Effector memory CD8-positive, alpha-beta T cell (primary cell): ENCODE data around the gene ADAMTS13.
"Not testable (repeated sequence)": the region's sequence is repeated elsewhere in the genome, so short reads cannot be mapped to it uniquely, and the experiment has no call there.

Experiments used
- ATAC-seq: fragments of 150-1000 bp; cut with Tn5 transposase; replicated peaks from 2 replicates; pipeline ENCODE4 v1.10.0; 2021; ENCODE audit warnings: mild to moderate bottlenecking, moderate library complexity
- DNase-seq, 3 experiments: peaks; one replicate each; pipeline ENCODE4 v3.0.0; 2021
- H3K27ac Mint-ChIP-seq, 2 donors: one replicate each; pipeline ENCODE4 v1.8.0; 2022; ENCODE audit warnings: mild to moderate bottlenecking in 2 of 2, mixed read lengths in 2 of 2, moderate library complexity in 2 of 2
- H3K27me3 Mint-ChIP-seq, 2 donors: one replicate each; pipeline ENCODE4 v1.8.0; 2022; ENCODE audit warnings: mixed read lengths in 2 of 2
- H3K36me3 Mint-ChIP-seq: one replicate; pipeline ENCODE4 v1.8.0; 2022; ENCODE audit warnings: mild to moderate bottlenecking, moderate library complexity, mixed read lengths; ENCODE audit not compliant: insufficient read depth
- H3K4me1 Mint-ChIP-seq, 2 donors: one replicate each; pipeline ENCODE4 v1.8.0; 2022; ENCODE audit warnings: low read depth in 2 of 2, mixed read lengths in 2 of 2
- H3K4me3 Mint-ChIP-seq, 2 donors: one replicate each; pipeline ENCODE4 v1.8.0; 2022; ENCODE audit warnings: mild to moderate bottlenecking in 2 of 2, mixed read lengths in 2 of 2, moderate library complexity in 2 of 2
- H3K9me3 Mint-ChIP-seq, 2 donors: one replicate each; pipeline ENCODE4 v1.8.0; 2022; ENCODE audit warnings: mixed read lengths in 2 of 2
- total RNA-seq, 9 experiments: gene quantifications; one replicate each; lab custom pipeline; 2026; lab: John Stamatoyannopoulos, UW

Gene ADAMTS13
- 0.33 to 3.4 (median 0.57) reads per million in 9 experiments for total RNA-seq

GRCh38 chr9:133421615-133422542 is at the start of gene ADAMTS13:
ADAMTS13 (plus strand) TSS chr9:133422367; CDS start chr9:133422444, 77 bp downstream.
- peak within 1 kb of the TSS; percentile 39 to 78 for H3K27ac Mint-ChIP-seq
- H3K4me3 Mint-ChIP-seq, result no peak within 1 kb of the TSS
- H3K27me3 Mint-ChIP-seq, result peaks cover 17 to 31% of the 10 kb centered on the region in 2 donors
- H3K4me1 Mint-ChIP-seq, result peaks cover 27% of the 10 kb centered on the region in 2 donors
- H3K36me3 Mint-ChIP-seq, result peaks cover 12% of the 10 kb centered on the region
- peak; percentile 22 for ATAC-seq
- DNase-seq, result peak in 1 of 3 experiments; percentile 17
- H3K9me3 Mint-ChIP-seq, result peaks cover 0 to 6% of the 10 kb centered on the region in 2 donors

DNA sequence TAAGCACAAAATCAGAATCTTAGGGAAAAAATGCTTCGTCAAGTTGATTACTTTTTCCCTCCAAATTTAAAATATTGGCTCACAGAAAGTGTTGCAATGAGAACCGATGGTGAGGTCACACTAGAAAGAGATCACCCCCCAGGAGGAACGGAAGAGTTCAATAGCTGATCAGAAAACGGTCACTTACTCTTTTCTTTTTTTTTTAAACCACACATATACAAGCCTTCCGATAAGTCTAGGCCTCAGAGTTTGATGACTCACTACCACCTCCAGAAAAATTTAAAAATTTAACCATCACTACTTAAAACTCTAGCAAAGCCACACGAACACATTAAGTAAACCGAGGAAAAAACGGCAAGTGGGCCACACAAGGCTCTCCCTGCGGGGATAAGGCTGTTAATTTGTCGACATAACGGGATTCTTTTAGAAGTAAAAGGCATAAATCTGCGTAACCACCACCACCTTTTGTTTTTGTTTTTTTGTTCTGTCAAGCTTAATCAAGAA is 47.5 kb upstream of the ADAMTS13 start:
- H3K36me3 Mint-ChIP-seq, result peaks cover 57% of the 10 kb centered on the region
- ATAC-seq, result peak; percentile 29
- H3K4me1 Mint-ChIP-seq, result peaks cover 33 to 47% of the 10 kb centered on the region in 2 donors

GRCh38 chr9:133375116-133375723 is 46.9 kb upstream of the ADAMTS13 start:
- H3K27me3 Mint-ChIP-seq, result no peaks in the 10 kb centered on the region
- H3K4me1 Mint-ChIP-seq, result peaks cover 28 to 41% of the 10 kb centered on the region in 2 donors
- peak overlapping the region; percentile 97 to 98 for H3K27ac Mint-ChIP-seq
- no peak for ATAC-seq
- peaks cover 52% of the 10 kb centered on the region for H3K36me3 Mint-ChIP-seq
- peak overlapping the region; percentile 93 to 94 for H3K4me3 Mint-ChIP-seq
- DNase-seq, result no peak
- no peaks in the 10 kb centered on the region for H3K9me3 Mint-ChIP-seq

More for the DNA sequence above, 47.5 kb upstream of the ADAMTS13 start:
- Mint-ChIP-seq H3K4me3 (peak overlapping the region; percentile 93 to 94), H3K9me3 (no peaks in the 10 kb centered on the region), H3K27me3 (no peaks in the 10 kb centered on the region), H3K27ac (peak overlapping the region; percentile 97 to 98)
- DNase-seq, result no peak

DNA sequence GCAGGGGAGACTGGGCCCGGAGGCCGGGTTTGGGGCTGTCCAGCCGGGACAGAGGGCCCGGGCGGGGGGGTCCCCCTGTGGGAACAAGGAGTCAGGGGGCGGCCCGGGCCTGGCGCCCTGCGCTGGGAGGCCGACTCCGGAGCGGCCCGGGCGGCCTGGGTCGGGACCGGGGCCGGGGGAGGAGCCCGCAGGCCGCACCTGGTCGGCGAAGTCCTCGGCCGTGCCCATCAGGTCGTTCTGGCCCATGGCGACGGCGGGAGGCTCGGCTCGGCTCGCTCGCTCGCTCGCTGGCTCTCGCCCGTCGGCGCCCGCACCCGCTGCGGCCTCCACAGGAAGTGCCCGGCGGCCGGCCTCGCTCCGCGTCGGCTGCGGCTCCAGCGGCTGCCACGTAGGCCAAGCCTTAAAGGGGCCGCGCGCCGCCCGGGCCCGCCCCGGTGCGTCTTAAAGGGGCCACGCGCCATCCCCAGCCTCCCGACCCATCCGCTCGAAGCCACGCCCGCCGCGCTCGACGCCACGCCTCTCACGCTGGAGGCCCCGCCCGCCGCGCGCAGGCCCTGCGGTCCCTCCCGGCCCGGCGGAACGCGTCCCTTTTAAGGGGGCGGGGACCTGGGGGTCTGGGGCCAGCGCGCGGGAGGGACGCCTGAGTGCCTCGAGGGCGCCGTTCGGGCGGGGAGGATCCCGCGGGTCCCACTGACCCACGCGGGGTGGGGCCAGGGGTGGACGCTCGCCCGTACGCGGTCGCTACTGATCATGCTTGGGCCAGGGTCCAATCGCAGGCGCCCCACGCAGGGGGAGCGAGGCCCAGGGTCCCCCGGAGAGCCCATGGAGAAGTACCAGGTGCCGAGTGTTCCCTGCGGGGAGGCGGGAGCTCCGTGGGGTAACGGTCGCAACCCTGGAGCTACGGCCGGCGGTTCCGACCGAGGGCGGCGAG is 46.2 kb upstream of the ADAMTS13 start, which contains the start of the genes STKLD1 and SURF4:
TSS of gene STKLD1 (plus strand) at position 643 of the 931 bp plus-strand sequence. CDS start at position 751, 108 bp downstream.
TSS of gene SURF4 (minus strand) at position 337 of the 931 bp plus-strand sequence. CDS start at position 246, 91 bp downstream.
- Mint-ChIP-seq H3K27me3 (no peaks in the 10 kb centered on the region), H3K9me3 (no peaks in the 10 kb centered on the region), H3K4me1 (peaks cover 20 to 33% of the 10 kb centered on the region in 2 donors), H3K4me3 (peak within 1 kb of the TSS; percentile 93 to 94), H3K27ac (peak within 1 kb of the TSS; percentile 97 to 98), H3K36me3 (peaks cover 44% of the 10 kb centered on the region)
- DNase-seq (peak; percentile 94 to 96 (median 96)), ATAC-seq (peak; percentile 78)

- not testable (repeated sequence) for H3K27me3 Mint-ChIP-seq, ATAC-seq
- peaks cover 34% of the 10 kb centered on the region for H3K36me3 Mint-ChIP-seq
Measured at GRCh38 chr9:133377280-133377679, 44.9 kb upstream of the ADAMTS13 start.

GRCh38 chr9:133377721-133378216 is 44.4 kb upstream of the ADAMTS13 start:
- Mint-ChIP-seq H3K27me3 (no peaks in the 10 kb centered on the region), H3K36me3 (peaks cover 29% of the 10 kb centered on the region), H3K4me1 (peaks cover 2 to 16% of the 10 kb centered on the region in 2 donors), H3K4me3 (peak overlapping the region in 1 of 2 donors; percentile 70), H3K27ac (no peak overlapping the region), H3K9me3 (no peaks in the 10 kb centered on the region)
- no peak for DNase-seq
- ATAC-seq, result no peak

More at GRCh38 chr9:133377280-133377679, 44.9 kb upstream of the ADAMTS13 start:
- Mint-ChIP-seq H3K4me1 (peaks cover 7 to 20% of the 10 kb centered on the region in 2 donors), H3K4me3 (peak overlapping the region; percentile 64 to 70)
- not testable (repeated sequence) for H3K27ac Mint-ChIP-seq, H3K9me3 Mint-ChIP-seq, DNase-seq

- H3K36me3 Mint-ChIP-seq, result peaks cover 22% of the 10 kb centered on the region
- no peaks in the 10 kb centered on the region for H3K27me3 Mint-ChIP-seq
- ATAC-seq, result no peak
- no peak for DNase-seq
- H3K4me1 Mint-ChIP-seq, result peaks cover 2 to 14% of the 10 kb centered on the region in 2 donors
- H3K4me3 Mint-ChIP-seq, result no peak overlapping the region
- H3K9me3 Mint-ChIP-seq, result no peaks in the 10 kb centered on the region
- no peak overlapping the region for H3K27ac Mint-ChIP-seq
Measured at GRCh38 chr9:133378408-133378962, 43.7 kb upstream of the ADAMTS13 start.

- no peak overlapping the region for H3K4me3 Mint-ChIP-seq
- H3K27ac Mint-ChIP-seq, result no peak overlapping the region
- peaks cover 14% of the 10 kb centered on the region for H3K36me3 Mint-ChIP-seq
- ATAC-seq, result no peak
- H3K4me1 Mint-ChIP-seq, result peaks cover 2 to 9% of the 10 kb centered on the region in 2 donors
- H3K9me3 Mint-ChIP-seq, result no peaks in the 10 kb centered on the region
- no peaks in the 10 kb centered on the region for H3K27me3 Mint-ChIP-seq
- DNase-seq, result no peak
Measured at GRCh38 chr9:133379153-133380086, 42.7 kb upstream of the ADAMTS13 start.

GRCh38 chr9:133380734-133381133 is 41.4 kb upstream of the ADAMTS13 start:
- H3K27me3 Mint-ChIP-seq, result no peaks in the 10 kb centered on the region
- no peak for ATAC-seq
- no peak for DNase-seq
- peaks cover 4% of the 10 kb centered on the region for H3K36me3 Mint-ChIP-seq
- H3K4me3 Mint-ChIP-seq, result no peak overlapping the region
- no peaks in the 10 kb centered on the region for H3K4me1 Mint-ChIP-seq
- H3K27ac Mint-ChIP-seq, result no peak overlapping the region
- H3K9me3 Mint-ChIP-seq, result no peaks in the 10 kb centered on the region

GRCh38 chr9:133382507-133383141 is 39.5 kb upstream of the ADAMTS13 start:
- peak; percentile 50 for ATAC-seq
- H3K36me3 Mint-ChIP-seq, result no peaks in the 10 kb centered on the region
- no peaks in the 10 kb centered on the region for H3K27me3 Mint-ChIP-seq
- H3K4me3 Mint-ChIP-seq, result no peak overlapping the region
- no peaks in the 10 kb centered on the region for H3K4me1 Mint-ChIP-seq
- H3K27ac Mint-ChIP-seq, result no peak overlapping the region
- no peaks in the 10 kb centered on the region for H3K9me3 Mint-ChIP-seq
- DNase-seq, result no peak

GRCh38 chr9:133383438-133383837 is 38.7 kb upstream of the ADAMTS13 start:
- Mint-ChIP-seq H3K9me3 (no peaks in the 10 kb centered on the region), H3K36me3 (no peaks in the 10 kb centered on the region), H3K27me3 (no peaks in the 10 kb centered on the region), H3K4me1 (no peaks in the 10 kb centered on the region), H3K4me3 (no peak overlapping the region), H3K27ac (no peak overlapping the region)
- DNase-seq (no peak), ATAC-seq (no peak)
